D721Med (cell line): ENCODE data around the gene ZFAND6.
"Not testable (repeated sequence)": the region's sequence is repeated elsewhere in the genome, so short reads cannot be mapped to it uniquely, and the experiment has no call there.

Experiments used
- DNase-seq: peaks from one replicate; pipeline ENCODE4 v3.0.0; 2011; ENCODE audit warnings: low spot score; ENCODE audit not compliant: insufficient read length
- FAIRE-seq: peaks from 2 replicates; lab custom pipeline; 2011; peaks lifted over from hg19 to GRCh38; lab: Jason Lieb, UNC
- CTCF ChIP-seq: IDR thresholded peaks from 2 replicates; pipeline ENCODE4 v1.5.1; 2012; ENCODE audit warnings: mild to moderate bottlenecking, control low read depth; ENCODE audit not compliant: insufficient read depth; ENCODE audit errors: missing control alignments

Gene ZFAND6

GRCh38 chr15:80099241-80099640 lies 39.8 kb downstream of the ZFAND6 start:
- DNase-seq (no peak), FAIRE-seq (no peak)
- TF ChIP-seq CTCF, result no peak

DNA sequence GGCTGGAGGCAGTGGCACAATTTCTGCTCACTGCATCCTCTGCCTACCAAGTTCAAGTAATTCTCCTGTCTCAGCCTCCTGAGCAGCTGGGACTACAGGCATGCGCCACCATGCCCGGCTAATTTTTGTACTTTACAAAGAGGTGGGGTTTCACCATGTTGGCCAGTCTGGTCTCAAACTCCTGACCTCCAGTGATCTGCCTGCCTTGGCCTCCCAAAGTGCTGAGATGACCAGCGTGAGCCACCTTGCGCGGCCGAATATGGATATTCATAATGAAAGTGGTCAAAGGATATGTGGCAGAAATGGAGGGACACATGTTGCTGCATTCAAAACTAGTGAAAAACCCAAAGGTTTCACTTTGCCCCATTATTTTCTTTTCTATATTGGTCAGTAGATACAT lies 40.2 kb downstream of the ZFAND6 start:
- FAIRE-seq, DNase-seq: not testable (repeated sequence)

DNA sequence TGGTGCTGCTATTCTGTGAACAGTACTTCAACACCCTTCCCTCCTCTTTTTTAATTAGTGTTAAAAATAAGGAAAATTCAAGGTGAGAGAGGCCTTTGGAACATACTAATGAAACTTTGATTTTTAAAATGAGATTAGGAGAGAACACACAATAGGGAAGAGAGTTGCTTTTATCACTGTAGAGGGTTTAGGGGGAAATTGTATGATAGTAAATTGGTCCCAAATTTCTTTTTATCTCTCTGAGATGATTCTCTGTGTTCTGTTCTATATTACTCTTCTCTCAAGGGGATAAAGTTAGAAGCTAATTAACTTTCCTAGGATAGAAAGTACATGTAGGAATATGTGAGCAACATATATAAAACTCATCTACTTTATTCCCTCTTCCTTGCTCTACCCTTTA lies 40.8 kb downstream of the ZFAND6 start:
- FAIRE-seq (no peak), DNase-seq (no peak)
- TF ChIP-seq CTCF, result no peak

DNA sequence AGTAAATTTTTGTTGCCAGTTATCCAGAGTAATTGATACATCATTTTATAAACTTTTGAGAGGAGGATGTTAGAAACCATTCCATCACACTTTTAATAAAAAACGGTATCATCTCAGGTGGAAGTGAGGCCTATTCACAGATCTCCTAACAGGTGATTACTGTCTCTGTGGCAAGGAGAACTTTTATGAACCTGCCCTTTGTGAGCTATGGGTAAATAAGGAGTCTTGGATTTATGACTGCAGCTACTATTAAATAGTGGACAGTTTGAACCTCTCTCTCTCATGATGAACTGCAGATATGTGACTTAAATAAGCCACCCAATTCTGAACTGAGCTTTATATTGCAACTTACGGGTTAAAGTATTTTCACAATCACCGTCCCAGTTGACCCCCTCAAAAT lies 45.7 kb downstream of the ZFAND6 start:
- FAIRE-seq (no peak), DNase-seq (no peak)
- no peak for TF ChIP-seq CTCF

GRCh38 chr15:80105595-80105994 lies 46.1 kb downstream of the ZFAND6 start:
- FAIRE-seq, result no peak
- no peak for DNase-seq
- TF ChIP-seq CTCF, result no peak

GRCh38 chr15:80106051-80106450 lies 46.6 kb downstream of the ZFAND6 start:
- FAIRE-seq (no peak), DNase-seq (no peak)

DNA sequence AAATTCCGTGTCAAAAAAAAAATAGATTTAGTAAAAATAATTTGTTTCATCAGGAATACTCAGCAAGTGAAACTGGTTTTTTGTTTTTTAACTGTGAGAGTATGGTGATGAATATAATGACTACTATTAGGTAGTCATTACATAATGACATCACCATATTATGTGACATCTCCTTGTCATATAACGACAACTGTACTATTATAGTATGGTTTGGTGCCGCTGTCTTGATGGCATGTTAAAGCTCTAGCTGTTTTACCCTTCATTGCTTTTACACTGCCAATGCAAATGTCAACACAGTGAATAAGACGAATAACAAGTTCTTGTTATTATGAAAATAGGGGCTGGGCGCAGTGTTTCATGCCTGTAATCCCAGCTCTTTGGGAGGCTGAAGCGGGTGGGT lies 47.7 kb downstream of the ZFAND6 start:
- no peak for FAIRE-seq
- no peak for TF ChIP-seq CTCF
- no peak for DNase-seq

More at GRCh38 chr15:80106051-80106450, 46.6 kb downstream of the ZFAND6 start:
- no peak for TF ChIP-seq CTCF

GRCh38 chr15:80107774-80108173 lies 48.3 kb downstream of the ZFAND6 start:
- DNase-seq, result no peak
- TF ChIP-seq CTCF, result no peak
- FAIRE-seq, result no peak
